GM10847 (cell line): ENCODE measurements around the gene KLHL26.

ENCODE experiments used
- POLR2A ChIP-seq: IDR thresholded peaks from 2 replicates; pipeline ENCODE4 v1.6.1; 2011; ENCODE audit not compliant: insufficient read length; ENCODE audit errors: extremely low read depth

The KLHL26 gene, protein sequence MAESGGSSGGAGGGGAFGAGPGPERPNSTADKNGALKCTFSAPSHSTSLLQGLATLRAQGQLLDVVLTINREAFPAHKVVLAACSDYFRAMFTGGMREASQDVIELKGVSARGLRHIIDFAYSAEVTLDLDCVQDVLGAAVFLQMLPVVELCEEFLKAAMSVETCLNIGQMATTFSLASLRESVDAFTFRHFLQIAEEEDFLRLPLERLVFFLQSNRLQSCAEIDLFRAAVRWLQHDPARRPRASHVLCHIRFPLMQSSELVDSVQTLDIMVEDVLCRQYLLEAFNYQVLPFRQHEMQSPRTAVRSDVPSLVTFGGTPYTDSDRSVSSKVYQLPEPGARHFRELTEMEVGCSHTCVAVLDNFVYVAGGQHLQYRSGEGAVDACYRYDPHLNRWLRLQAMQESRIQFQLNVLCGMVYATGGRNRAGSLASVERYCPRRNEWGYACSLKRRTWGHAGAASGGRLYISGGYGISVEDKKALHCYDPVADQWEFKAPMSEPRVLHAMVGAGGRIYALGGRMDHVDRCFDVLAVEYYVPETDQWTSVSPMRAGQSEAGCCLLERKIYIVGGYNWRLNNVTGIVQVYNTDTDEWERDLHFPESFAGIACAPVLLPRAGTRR

DNA sequence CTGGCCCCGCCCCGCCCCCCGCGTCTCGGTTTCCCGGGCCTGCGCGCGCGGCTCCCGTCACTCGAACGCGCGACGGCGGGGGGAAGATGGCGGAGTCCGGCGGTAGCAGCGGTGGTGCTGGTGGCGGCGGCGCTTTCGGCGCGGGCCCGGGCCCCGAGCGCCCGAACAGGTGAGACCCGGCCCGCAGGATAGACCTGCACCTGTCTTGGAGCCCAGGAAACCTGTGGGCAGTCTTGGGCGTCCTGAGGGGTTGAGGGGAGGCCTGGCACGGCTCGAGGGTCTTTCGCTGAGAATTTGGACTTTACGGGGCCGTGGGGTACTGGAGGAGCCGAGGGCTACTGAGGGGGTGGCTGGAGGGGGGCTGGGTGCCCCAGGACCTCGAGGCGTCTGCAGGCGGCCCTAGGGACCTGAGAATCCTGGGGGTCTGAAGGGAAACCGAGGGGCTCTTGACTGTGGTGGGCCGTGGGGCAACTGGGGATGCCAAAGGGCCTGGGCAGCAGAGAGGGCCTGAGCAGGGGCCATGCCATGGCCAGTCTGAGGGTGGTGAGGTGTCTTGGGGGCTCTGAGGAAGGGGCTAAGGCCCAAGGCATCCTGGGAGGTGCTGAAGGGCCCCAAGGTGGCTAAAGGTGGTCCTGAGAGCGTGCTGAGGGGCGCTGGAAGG lies at the start of gene KLHL26:
Gene KLHL26 (plus strand): TSS at position 60 of the 661 bp plus-strand sequence. CDS start 27 bp downstream, at position 87.
- TF ChIP-seq POLR2A = peak; percentile 74

DNA sequence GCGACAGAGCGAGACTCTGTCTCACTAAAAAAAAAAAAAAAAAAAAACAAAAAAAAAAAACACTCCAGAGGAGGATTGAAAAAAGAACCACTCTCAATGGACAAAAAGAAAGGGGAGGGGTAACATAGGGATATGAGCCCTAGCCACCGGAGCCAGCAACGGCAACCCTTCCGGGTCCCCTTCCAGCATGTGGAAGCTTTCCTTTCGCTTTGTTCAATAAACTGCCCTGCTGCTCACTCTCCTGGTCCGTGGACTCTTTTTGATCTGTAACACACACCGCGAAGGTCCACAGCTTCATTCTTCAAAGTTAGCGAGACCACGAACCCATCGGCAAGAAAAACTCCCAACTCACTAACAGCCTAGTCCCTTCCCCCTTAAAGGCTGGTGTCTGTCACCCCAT lies 49.3 kb upstream of the KLHL26 start:
- no peak for TF ChIP-seq POLR2A

DNA sequence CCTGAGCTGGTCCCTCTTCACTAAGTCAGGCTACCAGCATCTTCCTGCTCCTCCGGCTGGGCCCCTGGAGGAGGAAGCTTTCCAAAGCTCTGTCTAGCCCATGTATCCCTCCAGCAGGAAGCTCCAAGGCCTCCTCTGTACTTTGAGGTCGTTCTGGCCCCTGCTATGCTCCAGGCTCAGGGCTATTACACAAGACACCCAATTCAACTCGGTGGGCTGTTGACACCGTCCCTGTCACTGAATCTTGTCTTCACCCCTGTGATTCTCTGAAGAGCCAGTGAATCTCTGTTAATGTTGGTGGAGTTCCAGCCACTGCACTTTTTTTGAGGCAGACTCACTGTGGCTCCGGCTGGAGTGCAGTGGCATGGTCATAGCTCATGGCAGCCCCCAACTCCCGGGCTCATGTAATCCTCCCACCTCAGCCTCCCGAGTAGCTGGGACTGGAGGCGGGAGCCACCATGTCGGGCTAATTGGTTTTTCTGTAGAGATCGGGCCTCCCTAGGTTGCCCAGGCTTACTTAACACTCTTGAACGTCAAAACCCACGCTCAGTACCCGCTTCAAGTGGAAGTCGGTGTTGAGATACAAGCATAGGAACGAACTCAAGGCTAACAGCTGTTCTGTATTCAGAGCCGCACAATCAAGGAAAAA lies 48.7 kb upstream of the KLHL26 start:
- no peak for TF ChIP-seq POLR2A

DNA sequence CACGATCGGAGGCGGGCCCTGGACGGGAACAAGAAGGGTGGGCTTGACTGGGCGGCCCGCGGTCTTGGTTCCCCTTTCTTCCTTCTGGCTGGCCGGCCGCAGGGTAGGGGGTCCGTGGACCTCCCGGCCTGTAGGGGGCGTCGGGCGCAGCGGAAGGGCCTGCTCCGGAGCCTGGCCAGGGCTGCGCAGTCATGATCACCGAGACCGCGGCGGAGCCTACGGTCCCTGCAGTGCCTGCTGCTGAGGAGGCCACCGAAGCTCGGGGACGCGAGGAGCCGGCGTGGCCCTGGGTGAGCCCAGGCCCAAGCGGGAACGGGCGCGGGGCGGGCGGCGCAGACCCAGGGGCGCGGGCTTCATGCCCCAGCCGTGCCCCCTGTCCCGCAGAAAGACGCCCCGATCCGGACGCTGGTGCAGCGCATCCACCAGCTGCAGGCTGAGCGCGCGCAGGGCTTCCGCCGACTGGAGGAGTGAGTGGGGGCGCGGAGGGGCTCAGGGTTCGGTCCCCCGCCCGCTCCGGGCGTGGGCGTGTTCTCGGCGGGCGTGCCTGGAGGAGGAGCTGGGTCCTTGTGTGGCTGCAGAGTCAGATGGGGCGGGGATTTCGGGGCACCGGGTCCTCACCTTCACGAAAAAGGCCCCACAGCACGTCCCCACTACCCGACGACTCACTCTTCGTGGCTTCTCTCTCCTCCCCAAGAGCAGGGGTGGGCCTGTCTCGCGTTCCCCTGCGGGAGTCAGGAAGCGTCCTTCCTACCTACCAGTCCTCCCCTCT lies 48.0 kb upstream of the KLHL26 start, which contains the start of gene REX1BD:
Gene REX1BD (plus strand): TSS at position 188 of the 769 bp plus-strand sequence. CDS start 4 bp downstream, at position 192.
- peak; percentile 78 for TF ChIP-seq POLR2A

DNA sequence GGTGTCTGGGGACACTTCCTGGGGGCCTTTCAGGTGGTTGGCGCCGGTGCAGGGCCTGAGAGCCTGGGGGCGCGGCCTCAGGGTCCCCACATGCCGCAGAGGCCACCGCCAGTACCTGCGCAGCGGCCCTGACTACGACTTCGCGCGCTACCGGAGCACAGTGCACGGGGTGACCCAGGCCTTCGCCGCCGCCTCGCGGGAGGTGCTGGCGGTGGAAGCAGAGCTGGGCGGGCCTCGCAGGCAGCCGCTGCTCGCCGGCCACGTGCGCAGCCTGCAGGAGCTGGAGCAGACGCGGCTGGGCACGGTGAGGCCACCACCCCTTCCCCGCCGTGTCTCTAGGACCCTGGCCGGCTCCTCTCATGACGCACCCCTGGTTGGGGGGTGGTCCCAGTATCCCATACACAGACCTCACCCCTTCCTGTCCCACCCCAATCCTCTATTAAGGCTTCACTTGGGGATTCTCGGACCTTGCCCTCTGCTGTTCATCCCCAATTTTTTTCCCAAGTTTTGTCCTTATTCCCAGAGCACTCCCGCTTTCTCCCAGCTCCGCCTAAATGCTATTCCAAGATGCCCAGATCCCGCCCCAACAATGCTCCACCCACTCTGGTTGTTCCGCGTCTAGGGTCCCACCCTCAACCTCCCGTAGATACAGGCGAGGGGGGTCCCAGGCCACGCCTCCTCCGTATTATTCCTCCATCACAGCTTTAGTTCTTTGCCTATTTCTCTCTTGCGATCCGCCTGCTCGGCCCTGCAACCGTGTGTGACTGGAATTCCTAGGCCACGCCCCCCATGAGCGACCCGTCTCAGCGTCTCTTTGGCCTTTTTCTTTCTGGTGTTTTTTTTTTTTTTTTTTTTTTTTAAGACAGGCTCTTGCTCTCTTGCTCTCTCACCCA lies 47.2 kb upstream of the KLHL26 start:
- no peak for TF ChIP-seq POLR2A

DNA sequence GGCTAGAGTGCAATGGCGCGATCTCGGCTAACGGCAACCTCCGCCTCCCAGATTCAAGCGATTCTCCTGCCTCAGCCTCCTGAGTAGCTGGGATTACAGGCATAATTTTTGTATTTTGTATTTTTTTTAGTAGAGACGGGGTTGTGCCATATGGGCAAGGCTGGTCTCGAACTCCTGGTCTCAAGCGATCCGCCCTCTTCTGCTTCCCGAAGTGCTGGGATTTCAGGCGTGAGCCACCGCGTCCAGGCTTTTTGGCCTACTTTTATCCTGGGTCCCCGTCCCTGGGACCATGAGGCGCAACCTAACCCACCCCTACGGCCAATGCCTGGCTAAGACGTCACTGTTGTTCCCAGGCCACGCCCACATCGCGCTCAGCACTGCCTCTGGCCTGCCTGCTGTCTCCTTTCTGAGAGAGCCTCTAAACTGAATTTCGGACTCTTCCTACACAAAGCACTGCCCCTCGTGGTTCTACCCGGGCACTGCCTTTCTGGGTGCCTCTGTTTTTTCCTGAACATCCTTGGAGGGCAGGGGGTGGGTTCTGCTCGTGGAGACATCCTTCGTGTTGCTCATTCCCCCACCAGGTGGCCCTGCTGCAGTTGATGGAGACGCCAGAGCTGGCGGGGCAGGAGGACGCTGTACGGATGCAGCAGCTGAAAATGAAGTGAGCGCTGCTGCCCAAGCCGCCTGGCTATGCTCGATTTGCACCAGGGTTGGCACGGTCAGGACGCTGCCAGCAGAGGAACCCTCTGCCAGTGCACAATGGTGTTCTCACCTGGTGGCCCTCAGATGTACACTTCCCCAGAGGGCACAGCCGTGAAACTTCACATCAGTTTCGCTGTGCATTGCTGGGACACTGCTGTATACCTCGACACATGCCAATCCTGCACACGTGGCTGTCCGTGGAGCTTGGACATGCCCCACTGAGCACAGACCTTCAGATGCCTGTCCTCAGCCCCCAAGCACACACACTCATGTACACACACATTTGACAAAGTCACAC lies 46.3 kb upstream of the KLHL26 start:
- no peak for TF ChIP-seq POLR2A

DNA sequence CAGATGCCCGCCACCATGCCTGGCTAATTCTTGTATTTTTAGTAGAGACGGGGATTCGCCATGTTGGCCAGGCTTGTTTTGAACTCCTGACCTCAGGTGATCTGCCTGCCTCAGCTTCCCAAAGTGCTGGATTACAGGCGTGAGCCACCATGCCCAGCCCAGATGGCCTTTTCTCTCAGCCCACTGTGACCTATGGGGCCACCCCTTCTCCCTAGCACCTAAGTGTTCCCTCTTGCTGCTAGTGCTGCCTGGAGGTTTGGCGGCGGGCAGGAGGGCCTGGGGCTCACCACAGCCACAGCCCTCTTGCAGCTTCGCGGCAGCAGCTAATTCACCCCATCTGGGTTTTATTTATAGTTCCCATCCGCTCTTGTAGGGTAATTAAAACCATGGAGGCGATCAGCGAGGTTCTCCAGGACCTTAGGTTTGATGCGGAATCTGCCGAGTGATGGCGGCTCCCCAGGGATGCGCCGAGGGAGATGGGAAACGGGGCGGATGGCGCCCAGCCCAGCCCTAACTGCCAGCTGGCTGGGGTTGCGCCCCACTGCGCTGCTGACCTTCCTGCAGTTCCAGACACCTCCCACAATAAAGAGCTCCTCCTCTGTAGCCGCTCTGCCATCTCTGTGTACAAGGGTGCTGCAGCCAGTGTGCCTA lies 45.0 kb upstream of the KLHL26 start:
- no peak for TF ChIP-seq POLR2A

DNA sequence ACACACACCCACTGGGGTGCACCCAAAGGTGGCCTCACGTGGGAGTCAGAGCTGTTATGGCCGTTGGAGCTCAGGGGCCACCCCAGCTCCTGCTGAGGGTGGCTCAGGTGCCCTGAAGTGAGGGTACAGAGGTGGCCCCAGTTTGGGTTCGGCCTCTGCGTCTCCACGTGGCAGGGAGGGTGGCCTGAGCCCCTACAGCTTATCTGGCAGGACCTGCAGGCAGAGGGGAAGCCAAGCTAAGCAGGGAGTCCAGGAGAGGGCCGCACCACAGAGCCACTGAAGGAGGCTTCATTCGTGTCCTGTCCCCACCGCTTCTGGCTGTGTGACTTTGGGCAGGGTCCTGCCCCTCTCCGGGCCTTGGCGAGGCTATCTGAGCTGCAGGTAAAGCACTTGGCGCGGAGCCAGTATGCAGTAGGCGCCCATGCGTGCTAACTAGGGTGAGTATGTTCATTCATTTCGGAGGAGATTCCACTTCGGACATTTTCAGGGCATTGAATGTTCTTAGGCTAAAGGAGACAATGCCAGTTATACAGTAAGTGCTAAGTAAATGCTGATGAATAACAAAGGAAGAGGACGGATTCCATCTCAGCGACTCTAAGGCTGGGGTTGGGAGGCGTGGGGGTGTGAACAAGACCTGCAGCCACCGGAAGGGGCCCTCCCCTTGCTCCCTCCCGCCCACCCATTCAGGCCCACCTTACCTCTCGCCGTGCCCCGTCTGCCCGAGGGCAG lies 43.3 kb upstream of the KLHL26 start:
- TF ChIP-seq POLR2A = no peak

DNA sequence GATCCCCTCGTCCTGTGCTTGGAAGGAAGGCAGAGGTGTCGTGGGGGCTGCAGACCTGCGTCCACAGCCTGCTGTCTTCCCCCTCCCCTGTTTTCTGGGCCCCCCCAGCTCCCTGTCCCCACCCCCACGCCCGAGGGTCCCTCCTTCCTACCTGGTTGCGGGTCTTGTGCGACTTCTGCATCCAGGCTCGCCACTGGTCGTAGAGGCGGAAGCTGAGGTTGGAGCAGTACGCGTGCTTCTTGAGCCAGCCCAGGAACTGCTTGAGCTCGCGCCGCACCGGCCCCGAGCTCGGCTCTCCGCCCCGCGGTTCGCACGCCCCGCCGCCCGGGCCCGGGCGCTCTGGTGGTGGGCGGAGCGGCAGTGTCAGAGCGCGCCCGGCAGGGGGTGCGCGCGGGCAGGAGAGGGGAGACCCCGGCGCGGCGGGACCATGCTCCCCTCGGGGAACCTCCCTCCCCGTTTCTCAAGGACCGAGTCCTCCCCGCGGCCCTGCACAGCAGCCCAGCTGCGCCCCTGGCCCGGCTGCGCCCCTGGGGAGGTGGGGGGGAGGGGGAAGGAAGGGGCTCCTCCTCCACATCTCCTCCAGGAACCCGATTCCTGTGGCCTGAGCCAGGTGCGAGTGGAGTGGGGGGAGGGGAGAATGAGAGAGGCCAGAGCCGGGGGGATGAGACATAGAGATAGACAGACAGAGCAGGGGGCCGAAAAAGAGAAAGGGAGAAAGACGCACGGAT lies 42.6 kb upstream of the KLHL26 start:
- TF ChIP-seq POLR2A = no peak

DNA sequence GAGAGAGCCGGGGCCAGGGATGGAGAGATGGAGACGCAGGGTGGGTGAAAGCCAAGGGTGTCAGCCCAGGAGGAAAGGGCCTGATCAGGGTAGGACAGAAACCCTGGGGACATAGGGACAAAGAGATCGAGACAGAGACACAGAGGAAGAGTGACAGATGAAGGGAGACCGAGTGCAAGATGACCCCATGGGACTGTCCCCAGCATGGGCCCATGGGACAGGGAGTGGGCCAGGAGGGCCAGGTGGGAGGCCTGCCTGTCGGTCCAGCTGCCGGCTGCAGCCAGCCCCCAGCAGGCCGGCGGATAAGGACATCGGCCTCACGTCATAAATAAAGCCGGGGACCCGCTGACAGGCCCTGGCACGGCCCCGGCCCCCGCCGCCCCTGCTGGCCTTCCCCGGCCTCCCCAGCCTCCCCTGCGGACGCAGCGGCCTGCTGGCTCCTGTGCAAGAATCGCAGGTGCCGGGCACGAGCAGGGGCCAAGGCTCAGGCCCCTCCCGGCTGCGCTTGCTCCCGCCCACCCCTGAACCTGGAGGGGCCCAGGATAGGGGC lies 41.9 kb upstream of the KLHL26 start:
- no peak for TF ChIP-seq POLR2A
